HCT116 (cell line): ENCODE data around the gene FSIP1. TPM values are rescaled to one million over a fixed set of nuclear protein-coding genes. Genes with fewer than 3 reads are reported as not detected.

Experiments
- ATAC-seq: fragments of 200-7000 bp; cut with Tn5 transposase; 2 replicates; pipeline ENCODE4 v1.9.1; 2020; ENCODE audit warnings: mild to moderate bottlenecking, moderate library complexity
- BruUV-seq: library from RNA; stranded (reverse); fragments of 400-500 nt; replicated peaks from 2 replicates; lab custom pipeline; 2021; lab: Mats Ljungman, UMichigan
- CTCF ChIA-PET: fragments of 300-600 bp; sonication (Branson Sonifier 250); formaldehyde crosslinking; loops from one replicate; lab custom pipeline; 2021; ENCODE audit warnings: antibody characterized with exemption; lab: Charles Lee
- POLR2A ChIA-PET: fragments of 300-600, 350-600 bp; sonication (Branson Sonifier 250); formaldehyde crosslinking; loops from one replicate; lab custom pipeline; 2021; ENCODE audit warnings: antibody characterized with exemption; lab: Charles Lee
- RAD21 ChIA-PET, 2 experiments: fragments of 300-600 bp; sonication (Branson Sonifier 250); formaldehyde crosslinking; loops; one replicate each; lab custom pipeline; 2023; ENCODE audit warnings: low total read pairs in 2 of 2; ENCODE audit not compliant: uncharacterized antibody in 2 of 2, unreplicated experiment in 2 of 2, low non-redundant PET in 1 of 2; lab: Charles Lee
- DNase-seq: peaks from one replicate; pipeline ENCODE4 v3.0.0-alpha.2; 2010; ENCODE audit warnings: low read depth, low spot score
- H2AFZ ChIP-seq: fragments of 200-600 bp; shearing (Covaris generic), sonication (generic); 2 replicates; pipeline ENCODE4 v1.6.1; 2017; ENCODE audit warnings: low read depth, mixed run types, mixed read lengths, antibody characterized with exemption, low read length; ENCODE audit not compliant: poor library complexity, severe bottlenecking
- H3K27ac ChIP-seq: 2 replicates; pipeline ENCODE4 v1.5.1; 2012; ENCODE audit warnings: low read depth, low read length
- H3K27me3 ChIP-seq: fragments of 200-600 bp; sonication (generic); 2 replicates; pipeline ENCODE4 v1.6.1; 2016; ENCODE audit warnings: mixed run types, low read length, mixed read lengths; ENCODE audit not compliant: insufficient read depth
- H3K36me3 ChIP-seq, 2 experiments: fragments of 200-500 bp in 1 of 2; fragments of 200-600 bp in 1 of 2; sonication (Bioruptor generic) in 1 of 2; sonication (generic) in 1 of 2; 2 replicates each; pipeline versions ENCODE4 v1.5.1 to v1.6.1; 2014 to 2016; ENCODE audit warnings: low read length in 2 of 2, inconsistent platforms in 1 of 2, mixed read lengths in 1 of 2, mixed run types in 1 of 2; ENCODE audit not compliant: insufficient read depth in 2 of 2, control insufficient read depth in 1 of 2
- H3K4me1 ChIP-seq, 2 experiments: fragments of 200-600 bp in 1 of 2; sonication (generic) in 1 of 2; 2 replicates each; pipeline versions ENCODE4 v1.5.1 to v1.6.1; 2012 to 2017; ENCODE audit warnings: low read length in 2 of 2, inconsistent platforms in 1 of 2, mild to moderate bottlenecking in 1 of 2, mixed read lengths in 1 of 2, mixed run types in 1 of 2, moderate library complexity in 1 of 2; ENCODE audit not compliant: insufficient read depth in 2 of 2, control insufficient read depth in 1 of 2
- H3K4me2 ChIP-seq: fragments of 200-600 bp; sonication (generic); 2 replicates; pipeline ENCODE4 v1.6.1; 2017; ENCODE audit warnings: mixed run types, low read length, mixed read lengths
- H3K4me3 ChIP-seq, 2 experiments: fragments of 200-600 bp in 1 of 2; sonication (generic) in 1 of 2; replicated peaks in 1 of 2; 2 replicates each; pipeline ENCODE4 v1.5.1; 2011 to 2016; ENCODE audit warnings: low read length in 2 of 2, control low read depth in 1 of 2, low read depth in 1 of 2, mild to moderate bottlenecking in 1 of 2, mixed read lengths in 1 of 2, mixed run types in 1 of 2
- H3K79me2 ChIP-seq: fragments of 200-600 bp; sonication (generic); 2 replicates; pipeline ENCODE4 v1.6.1; 2017; ENCODE audit warnings: mild to moderate bottlenecking, mixed run types, low read length, moderate library complexity, mixed read lengths; ENCODE audit not compliant: insufficient read depth
- H3K9ac ChIP-seq: fragments of 200-600 bp; sonication (generic); 2 replicates; pipeline ENCODE4 v1.6.1; 2016; ENCODE audit warnings: low read length, mixed read lengths
- H3K9me2 ChIP-seq: fragments of 200-600 bp; sonication (generic), shearing (Covaris generic); 2 replicates; pipeline ENCODE4 v1.6.1; 2017; ENCODE audit warnings: mixed run types, mild to moderate bottlenecking, moderate library complexity; ENCODE audit not compliant: insufficient read depth
- H3K9me3 ChIP-seq, 2 experiments: fragments of 200-500 bp in 1 of 2; fragments of 200-600 bp in 1 of 2; sonication (Bioruptor generic) in 1 of 2; sonication (generic) in 1 of 2; 2 replicates each; pipeline ENCODE4 v1.6.1; 2014 to 2017; ENCODE audit warnings: low read length in 2 of 2, mixed read lengths in 2 of 2, inconsistent platforms in 1 of 2, low read depth in 1 of 2, mild to moderate bottlenecking in 1 of 2, mixed run types in 1 of 2, moderate library complexity in 1 of 2; ENCODE audit not compliant: control insufficient read depth in 1 of 2, insufficient read depth in 1 of 2
- H4K20me1 ChIP-seq: fragments of 200-600 bp; sonication (generic), shearing (Covaris generic); 2 replicates; pipeline ENCODE4 v1.6.1; 2017; ENCODE audit warnings: mixed run types, mild to moderate bottlenecking, moderate library complexity; ENCODE audit not compliant: insufficient read depth
- ATF3 ChIP-seq: IDR thresholded peaks from 2 replicates; pipeline ENCODE4 v1.6.1; 2012
- CTCF ChIP-seq, 3 experiments: fragments of 200-600 bp in 1 of 3; sonication (generic) in 1 of 3; IDR thresholded peaks in 2 of 3; conservative IDR thresholded peaks in 1 of 3; 2 replicates each; pipeline ENCODE4 v1.5.1; 2012 to 2017; ENCODE audit warnings: low read depth in 2 of 3, low read length in 2 of 3, antibody characterized with exemption in 1 of 3, borderline replicate concordance in 1 of 3, control low read depth in 1 of 3, mild to moderate bottlenecking in 1 of 3, mixed read lengths in 1 of 3, mixed run types in 1 of 3, moderate library complexity in 1 of 3; ENCODE audit not compliant: insufficient read depth in 1 of 3
- EZH2phosphoT487 ChIP-seq: fragments of 200-600 bp; IDR thresholded peaks from 2 replicates; pipeline ENCODE4 v1.6.1; 2018; ENCODE audit warnings: antibody characterized with exemption, borderline replicate concordance
- FOSL1 ChIP-seq: IDR thresholded peaks from 2 replicates; pipeline ENCODE4 v1.6.1; 2012; ENCODE audit warnings: low read depth
- SIN3A ChIP-seq: IDR thresholded peaks from 2 replicates; pipeline ENCODE4 v1.6.1; 2012; ENCODE audit warnings: low read depth
- ZFX ChIP-seq: fragments of 450-650 bp; IDR thresholded peaks from 2 replicates; pipeline ENCODE4 v1.6.1; 2017
- ZNF274 ChIP-seq: fragments of 200-500 bp; sonication (Bioruptor generic); IDR thresholded peaks from 2 replicates; pipeline ENCODE4 v1.6.1; 2014; ENCODE audit warnings: mild to moderate bottlenecking, low read depth, low read length, inconsistent platforms
- intact Hi-C: fragments of 100-400 bp; cut with micrococcal nuclease; formaldehyde crosslinking; loops from 2 replicates; pipeline ENCODE4 v1.10.0; 2022
- total RNA-seq: library from RNA; stranded (reverse); gene quantifications from one replicate; pipeline ENCODE4 v1.2.1, GENCODE V29; 2021; ENCODE audit not compliant: unreplicated experiment

The FSIP1 gene
- total RNA-seq, 1 experiment from 2014 or later: 0.42 TPM

GRCh38 chr15:39629371-39629770, 153.3 kb downstream of the FSIP1 start:
- ChIA-PET POLR2A (no interaction called here), CTCF (no interaction called here), RAD21 (no interaction called here)
- DNase-seq: no peak
- Histone ChIP-seq H3K27ac (no peak overlapping the region), H3K4me3 (no peak overlapping the region), H3K9ac (no peak overlapping the region), H3K36me3 (no peaks in the 10 kb centered on the region), H3K79me2 (no peaks in the 10 kb centered on the region), H3K9me3 (no peaks in the 10 kb centered on the region), H3K27me3 (no peaks in the 10 kb centered on the region), H3K9me2 (no peaks in the 10 kb centered on the region), H4K20me1 (no peaks in the 10 kb centered on the region), H3K4me2 (no peak overlapping the region), H3K4me1 (peaks cover 3 to 39% of the 10 kb centered on the region in 2 experiments; a peak in 2 of 4 replicates), H2AFZ (no peak overlapping the region)
- TF ChIP-seq ATF3 (no peak), ZNF274 (no peak), FOSL1 (no peak), SIN3A (no peak), CTCF (IDR thresholded peaks at IDR 0.05 in 2 of 3, conservative IDR thresholded peaks at IDR 0.05 in 1 of 3; ENCODE audit: borderline replicate concordance in 1 of 3, insufficient read depth in 1 of 3, low read depth in 2 of 3, low read length in 2 of 3) (no peak), EZH2phosphoT487 (no peak), ZFX (no peak)
- ATAC-seq: no peak
- BruUV-seq: no TSS peak
- intact Hi-C loops: no loop called here
